T-helper 22 cell (primary cell): ENCODE data around the gene JMY.

Source experiments
- DNase-seq: peaks from one replicate; pipeline ENCODE4 v3.0.0-alpha.2; 2020; ENCODE audit warnings: low read depth

Gene JMY

GRCh38 chr5:79287907-79288306 is 52.0 kb downstream of the JMY start:
- no peak for DNase-seq

GRCh38 chr5:79295029-79295428 is 59.1 kb downstream of the JMY start:
- DNase-seq, result no peak

GRCh38 chr5:79297661-79298060 is 61.7 kb downstream of the JMY start:
- no peak for DNase-seq

- no peak for DNase-seq
Measured at GRCh38 chr5:79301046-79301712, 65.2 kb downstream of the JMY start.

GRCh38 chr5:79302454-79302853 is 66.5 kb downstream of the JMY start:
- DNase-seq, result no peak

GRCh38 chr5:79305706-79306105 is 69.8 kb downstream of the JMY start:
- no peak for DNase-seq

GRCh38 chr5:79318935-79319614 is 83.1 kb downstream of the JMY start:
- no peak for DNase-seq

GRCh38 chr5:79329453-79329852 is 93.5 kb downstream of the JMY start:
- DNase-seq, result no peak

- DNase-seq, result no peak
Measured at GRCh38 chr5:79330071-79330470, 94.1 kb downstream of the JMY start.

- no peak for DNase-seq
Measured at GRCh38 chr5:79333852-79334557, 98.1 kb downstream of the JMY start.

GRCh38 chr5:79346420-79346824 is 110.5 kb downstream of the JMY start:
- no peak for DNase-seq

- no peak for DNase-seq
Measured at GRCh38 chr5:79349047-79349446, 113.1 kb downstream of the JMY start.

GRCh38 chr5:79349881-79350280 is 114.0 kb downstream of the JMY start:
- no peak for DNase-seq

- DNase-seq, result no peak
Measured at GRCh38 chr5:79357398-79357797, 121.5 kb downstream of the JMY start.
